Breast epithelium (tissue), 3 donors: Measurements from ENCODE around the gene INVS.

Source experiments
- CTCF ChIP-seq, 3 donors: fragments of 450-650 bp; IDR thresholded peaks; one replicate each; pipeline ENCODE4 v1.5.1; 2016 to 2017; ENCODE audit warnings: antibody characterized with exemption in 3 of 3, mild to moderate bottlenecking in 3 of 3, moderate library complexity in 3 of 3
- POLR2AphosphoS5 ChIP-seq, 3 donors: sonication (generic); formaldehyde crosslinking; IDR thresholded peaks; one replicate each; pipeline ENCODE4 v1.6.1; 2017; ENCODE audit warnings: antibody characterized with exemption in 3 of 3

DNA sequence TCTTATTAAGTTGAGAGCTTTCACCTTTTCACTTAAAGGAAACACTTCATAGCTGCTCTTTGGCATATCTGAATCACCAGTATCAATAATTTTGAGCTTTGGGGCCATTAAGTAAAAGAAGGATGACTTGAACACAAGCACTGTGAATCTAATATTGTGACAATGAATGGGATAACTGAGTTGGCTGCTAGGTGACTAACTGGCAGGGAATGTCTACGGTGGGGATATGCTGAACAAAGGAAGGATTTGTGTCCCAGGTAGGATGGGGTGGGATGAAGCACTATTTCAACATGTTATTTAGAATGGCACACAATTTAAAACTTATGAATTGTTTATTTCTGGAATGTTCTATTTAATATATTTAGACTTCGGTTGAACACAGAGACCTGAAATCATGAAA is 130.1 kb downstream of the INVS start:
- no peak for TF ChIP-seq CTCF (IDR thresholded peaks at IDR 0.05)
- no peak for TF ChIP-seq POLR2AphosphoS5 (IDR thresholded peaks at IDR 0.05)
